MCF 10A (cell line): ENCODE measurements around the gene CRYGN. TPM values are rescaled to one million over a fixed set of nuclear protein-coding genes. Genes with fewer than 3 reads are reported as not detected.

ENCODE experiments used
- BruUV-seq: library from RNA; stranded (reverse); fragments of 400-500 nt; replicated peaks from 2 replicates; lab custom pipeline; 2021; lab: Mats Ljungman, UMichigan
- CTCF ChIA-PET: fragments of 300-600 bp; sonication (Branson Sonifier 250); formaldehyde crosslinking; extraction: SDS; loops from one replicate; lab custom pipeline; 2021; ENCODE audit warnings: antibody characterized with exemption, inconsistent platforms; lab: Yijun Ruan, JAX
- POLR2A ChIA-PET: fragments of 300-600, 350-650 bp; sonication (Branson Sonifier 250); formaldehyde crosslinking; extraction: SDS; loops from one replicate; lab custom pipeline; 2020; ENCODE audit warnings: antibody characterized with exemption, inconsistent platforms; lab: Yijun Ruan, JAX
- DNase-seq: peaks from one replicate; pipeline ENCODE4 v3.0.0-alpha.2; 2018; ENCODE audit not compliant: unreplicated experiment
- H3K27ac Mint-ChIP-seq: one replicate; pipeline ENCODE4 v1.8.0; 2022; ENCODE audit warnings: mild to moderate bottlenecking, low read depth, mixed read lengths; ENCODE audit not compliant: unreplicated experiment
- H3K27me3 Mint-ChIP-seq: one replicate; pipeline ENCODE4 v1.8.0; 2022; ENCODE audit warnings: mixed read lengths; ENCODE audit not compliant: insufficient read depth, unreplicated experiment
- H3K36me3 Mint-ChIP-seq: one replicate; pipeline ENCODE4 v1.8.0; 2022; ENCODE audit warnings: mild to moderate bottlenecking, moderate library complexity, mixed read lengths; ENCODE audit not compliant: insufficient read depth, unreplicated experiment
- H3K4me1 Mint-ChIP-seq: one replicate; pipeline ENCODE4 v1.8.0; 2022; ENCODE audit warnings: mixed read lengths; ENCODE audit not compliant: insufficient read depth, unreplicated experiment
- H3K4me3 Mint-ChIP-seq: one replicate; pipeline ENCODE4 v1.8.0; 2022; ENCODE audit warnings: mild to moderate bottlenecking, moderate library complexity, mixed read lengths; ENCODE audit not compliant: unreplicated experiment
- H3K9me3 Mint-ChIP-seq: one replicate; pipeline ENCODE4 v1.8.0; 2022; ENCODE audit warnings: mixed read lengths; ENCODE audit not compliant: unreplicated experiment
- CTCF ChIP-seq: fragments of 200-600 bp; IDR thresholded peaks from one replicate; pipeline ENCODE4 v1.8.0; 2022; ENCODE audit warnings: antibody characterized with exemption, mild to moderate bottlenecking; ENCODE audit not compliant: unreplicated experiment
- intact Hi-C: fragments of 100-400 bp; cut with micrococcal nuclease; formaldehyde crosslinking; loops from 2 replicates; pipeline ENCODE4 v1.14.1; 2022
- total RNA-seq: library from RNA; stranded (reverse); gene quantifications from 2 replicates; pipeline ENCODE4 v1.2.3, GENCODE V29; 2022

The CRYGN gene
- total RNA-seq, 1 experiment from 2014 or later = not detected

DNA sequence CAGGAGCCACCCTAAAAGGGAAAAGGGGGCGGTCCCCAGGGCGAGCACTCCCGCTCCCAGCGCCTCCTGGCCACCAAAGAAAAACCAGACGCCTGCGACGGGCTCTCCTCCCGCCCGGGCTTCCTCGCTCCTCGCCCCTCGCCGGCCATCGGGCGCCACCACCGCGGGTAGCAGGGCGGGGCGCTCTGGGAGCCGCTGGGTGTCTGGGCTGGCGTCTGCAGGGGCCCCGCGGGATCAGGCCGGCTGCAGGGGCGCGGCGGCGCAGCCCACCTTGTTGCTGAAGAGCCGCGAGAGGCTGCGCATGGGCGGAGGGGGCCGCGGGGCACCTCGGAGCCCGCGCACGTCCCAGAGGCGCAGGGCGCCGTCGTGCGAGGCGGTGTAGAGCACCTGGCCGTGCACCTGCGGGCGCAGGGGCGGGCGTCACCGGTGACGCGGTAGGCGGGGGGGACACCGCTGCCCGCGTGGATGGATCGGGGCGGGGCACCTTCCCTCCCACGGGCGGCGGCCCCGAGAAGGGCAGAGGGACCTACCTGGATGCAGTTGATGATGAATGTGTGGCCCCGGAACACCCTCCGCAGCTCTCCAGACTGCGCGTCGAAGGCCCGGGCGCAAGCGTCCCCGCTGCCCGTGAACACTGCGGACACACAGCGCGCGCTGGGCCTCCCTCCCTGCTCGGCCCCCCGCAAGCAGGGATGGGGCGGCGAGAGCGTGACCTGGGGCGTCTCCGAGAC, 58.4 kb downstream of the CRYGN start:
- no peak overlapping the region for H3K4me3 Mint-ChIP-seq
- H3K4me1 Mint-ChIP-seq = no peaks in the 10 kb centered on the region
- no TSS peak for BruUV-seq
- H3K36me3 Mint-ChIP-seq = peaks cover 19% of the 10 kb centered on the region
- H3K9me3 Mint-ChIP-seq = no peaks in the 10 kb centered on the region
- intact Hi-C loops = no loop called here
- H3K27ac Mint-ChIP-seq = no peak overlapping the region
- no peaks in the 10 kb centered on the region for H3K27me3 Mint-ChIP-seq
- CTCF ChIA-PET = interaction anchor here (1.4 kb wide), 1 partner anchor 67 kb away, joined by 8 read pairs; no protein-coding TSS in a partner anchor
- TF ChIP-seq CTCF = no peak
- DNase-seq = no peak
- POLR2A ChIA-PET = no interaction called here

DNA sequence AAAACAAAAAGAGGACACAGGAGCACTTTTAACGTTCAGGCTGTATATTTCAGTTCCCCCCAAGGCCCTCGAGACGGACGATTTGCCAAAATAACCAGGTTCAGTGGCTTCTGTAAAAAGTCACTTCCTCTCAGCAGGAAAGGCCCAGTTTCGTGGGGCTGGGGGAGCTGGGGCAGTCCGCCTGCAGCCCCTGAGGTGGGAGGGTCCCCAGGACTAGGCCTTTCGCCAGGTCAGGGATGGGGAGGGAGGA, 58.9 kb downstream of the CRYGN start:
- CTCF ChIA-PET = interaction anchor here (1.4 kb wide), 1 partner anchor 66 kb away, joined by 8 read pairs; no protein-coding TSS in a partner anchor
- no peak overlapping the region for H3K4me3 Mint-ChIP-seq

DNA sequence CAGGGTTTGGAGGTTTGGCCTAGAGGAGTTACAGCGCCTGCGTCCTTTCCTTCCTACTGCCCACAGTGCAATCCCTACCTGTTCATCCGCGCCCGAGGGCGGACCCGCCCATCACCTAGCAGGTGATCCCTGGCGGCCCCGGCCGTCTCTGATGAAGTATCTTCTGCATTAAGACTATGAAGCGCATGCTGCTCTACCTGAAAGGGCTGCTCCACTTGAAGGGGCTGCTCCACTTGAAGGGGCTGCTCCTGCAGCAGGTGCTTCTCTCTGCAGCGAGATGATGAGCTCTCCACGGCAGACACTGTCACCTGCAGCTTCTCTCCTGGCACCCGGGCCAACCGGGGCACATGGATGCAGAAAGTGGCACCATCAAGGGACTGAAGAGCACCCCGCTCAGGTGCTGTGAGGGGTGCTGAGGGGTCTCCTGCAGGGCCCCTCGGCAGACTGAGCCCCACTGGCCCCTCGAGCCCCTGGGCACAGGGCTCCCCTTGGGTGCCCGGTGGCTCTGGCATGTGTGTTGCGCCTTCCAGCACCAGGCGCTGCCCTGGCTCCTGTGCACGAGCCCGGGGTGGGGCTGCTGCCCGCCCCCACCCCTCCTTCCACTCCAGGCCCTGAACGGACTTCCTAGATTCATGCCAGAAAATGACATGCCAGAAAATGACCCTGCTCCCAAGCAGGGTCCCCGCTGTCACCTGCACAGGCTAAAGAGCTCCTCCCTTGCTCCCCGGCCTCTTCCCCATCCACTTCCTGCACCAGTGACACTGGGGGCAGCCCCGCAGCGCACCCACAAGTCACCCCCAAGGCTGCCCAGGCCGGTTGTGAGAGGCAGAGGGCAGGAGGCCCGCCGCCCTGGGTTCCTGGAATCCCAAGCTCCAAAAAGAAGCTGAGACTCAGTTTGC, 59.5 kb downstream of the CRYGN start:
- Mint-ChIP-seq H3K4me3 (no peak overlapping the region), H3K4me1 (no peaks in the 10 kb centered on the region), H3K9me3 (no peaks in the 10 kb centered on the region), H3K27ac (no peak overlapping the region), H3K27me3 (no peaks in the 10 kb centered on the region), H3K36me3 (peaks cover 27% of the 10 kb centered on the region)
- no peak for DNase-seq
- ChIA-PET CTCF (interaction anchor here (1.4 kb wide), 1 partner anchor 65 kb away, joined by 8 read pairs; no protein-coding TSS in a partner anchor), POLR2A (no interaction called here)
- no peak for TF ChIP-seq CTCF
- no TSS peak for BruUV-seq
- intact Hi-C loops = no loop called here

More for the DNA sequence above, 58.9 kb downstream of the CRYGN start:
- intact Hi-C loops = no loop called here
- DNase-seq = no peak
- BruUV-seq = no TSS peak
- peaks cover 24% of the 10 kb centered on the region for H3K36me3 Mint-ChIP-seq
- POLR2A ChIA-PET = no interaction called here
- TF ChIP-seq CTCF = no peak
- H3K4me1 Mint-ChIP-seq = no peaks in the 10 kb centered on the region
- H3K9me3 Mint-ChIP-seq = no peaks in the 10 kb centered on the region
- no peak overlapping the region for H3K27ac Mint-ChIP-seq
- H3K27me3 Mint-ChIP-seq = no peaks in the 10 kb centered on the region

DNA sequence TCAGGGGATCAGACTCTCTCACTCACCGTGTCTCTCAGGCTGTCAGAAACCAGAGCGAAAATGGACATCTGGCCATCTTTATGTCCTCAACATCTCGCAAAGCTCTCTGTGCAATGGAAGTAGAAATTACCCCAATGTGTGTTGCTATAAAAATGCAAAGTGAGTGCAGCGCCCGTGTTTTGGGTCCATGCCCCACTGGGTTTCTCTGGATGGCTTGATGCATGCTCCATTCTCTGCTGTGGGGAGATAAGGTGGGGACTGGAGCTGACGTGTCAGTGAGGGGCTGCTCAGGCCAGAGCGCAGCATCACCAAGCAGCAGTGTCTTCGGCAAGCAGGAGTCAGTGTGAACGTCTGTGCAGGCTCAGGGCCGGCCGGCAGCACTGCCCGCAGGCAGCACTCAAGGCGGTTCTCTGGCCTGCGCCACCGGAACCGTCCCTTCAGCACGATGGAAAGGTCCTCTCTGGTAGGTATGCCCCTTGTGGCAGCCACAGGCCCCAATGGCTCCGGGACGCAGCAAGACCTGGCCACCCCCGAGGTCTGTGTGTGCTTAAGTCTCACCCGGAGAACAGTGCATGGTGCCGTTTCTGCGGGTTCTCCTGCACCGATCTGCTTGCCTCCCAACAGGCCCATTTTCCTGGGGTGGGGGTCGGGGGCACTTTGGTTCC, 60.3 kb downstream of the CRYGN start:
- Mint-ChIP-seq H3K4me1 (no peaks in the 10 kb centered on the region), H3K4me3 (no peak overlapping the region), H3K27me3 (no peaks in the 10 kb centered on the region), H3K9me3 (no peaks in the 10 kb centered on the region), H3K27ac (no peak overlapping the region), H3K36me3 (peaks cover 21% of the 10 kb centered on the region)
- ChIA-PET CTCF (no interaction called here), POLR2A (no interaction called here)
- no peak for DNase-seq
- BruUV-seq = no TSS peak
- intact Hi-C loops = no loop called here
- no peak for TF ChIP-seq CTCF
